ENCODE results near the gene PMPCA.

GRCh38 chr9:136473354-136473721, 62.9 kb downstream of the PMPCA start:
- TF ChIP-seq L3MBTL2 (conservative IDR thresholded peaks at IDR 0.05) (no peak), ZNF384 (IDR thresholded peaks at IDR 0.05) (no peak), NFRKB (IDR thresholded peaks at IDR 0.05) (no peak), BHLHE40 (IDR thresholded peaks at IDR 0.05; ENCODE audit: borderline replicate concordance) (no peak), SP1 (IDR thresholded peaks at IDR 0.05) (no peak), FOXA1 (IDR thresholded peaks at IDR 0.05) (no peak), SUZ12 (IDR thresholded peaks at IDR 0.05) (no peak), FOXK2 (IDR thresholded peaks at IDR 0.05) (no peak), FOXM1 (IDR thresholded peaks at IDR 0.05; ENCODE audit: borderline replicate concordance) (no peak), ARNT (IDR thresholded peaks at IDR 0.05) (no peak)
- TF ChIP-seq, protein P1, sequence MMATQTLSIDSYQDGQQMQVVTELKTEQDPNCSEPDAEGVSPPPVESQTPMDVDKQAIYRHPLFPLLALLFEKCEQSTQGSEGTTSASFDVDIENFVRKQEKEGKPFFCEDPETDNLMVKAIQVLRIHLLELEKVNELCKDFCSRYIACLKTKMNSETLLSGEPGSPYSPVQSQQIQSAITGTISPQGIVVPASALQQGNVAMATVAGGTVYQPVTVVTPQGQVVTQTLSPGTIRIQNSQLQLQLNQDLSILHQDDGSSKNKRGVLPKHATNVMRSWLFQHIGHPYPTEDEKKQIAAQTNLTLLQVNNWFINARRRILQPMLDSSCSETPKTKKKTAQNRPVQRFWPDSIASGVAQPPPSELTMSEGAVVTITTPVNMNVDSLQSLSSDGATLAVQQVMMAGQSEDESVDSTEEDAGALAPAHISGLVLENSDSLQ (IDR thresholded peaks at IDR 0.05), result no peak

All from HEK293T (cell line).